Renal pelvis (tissue), 12 donors: Measurements from ENCODE around the gene ZMYM4. TPM values are rescaled to one million over a fixed set of nuclear protein-coding genes. Genes with fewer than 3 reads are reported as not detected.
"Not testable (repeated sequence)": the region's sequence is repeated elsewhere in the genome, so short reads cannot be mapped to it uniquely, and the experiment has no call there.

Experiments used
- DNase-seq: peaks from one replicate; pipeline ENCODE4 v3.0.0-alpha.2; 2013
- long read RNA-seq, 16 experiments: transcript quantifications; one replicate each; lab custom pipeline, GENCODE V29; 2026
- polyA plus RNA-seq, 3 donors: library from polyadenylated mRNA; unstranded; fragments of 120-200 nt; gene quantifications; one replicate each; pipeline ENCODE4 v1.2.1, GENCODE V29; 2013; ENCODE audit not compliant: insufficient read length in 3 of 3

ZMYM4 gene
- 10 to 100 TPM; 68.4 to 76.6 (median 74.2) TPM for polyA plus RNA-seq
- long read RNA-seq, donor 1, full-length matches to known transcripts = 1 of 8 reads
- long read RNA-seq, donor 1, partial matches to known transcripts = 7 of 8 reads
- long read RNA-seq, donor 1, other reads (novel, unspliced or antisense) = 0 of 8 reads
- long read RNA-seq, donor 2, full-length matches to known transcripts = 2 of 10 reads
- long read RNA-seq, donor 2, partial matches to known transcripts = 8 of 10 reads
- long read RNA-seq, donor 2, other reads (novel, unspliced or antisense) = 0 of 10 reads
- long read RNA-seq, donor 3, partial matches to known transcripts = 28 of 28 reads
- long read RNA-seq, donor 3, other reads (novel, unspliced or antisense) = 0 of 28 reads
- long read RNA-seq, donor 4, partial matches to known transcripts = 5 of 5 reads
- long read RNA-seq, donor 4, other reads (novel, unspliced or antisense) = 0 of 5 reads
- long read RNA-seq, donor 5 = 0 reads
- long read RNA-seq, donor 6, full-length matches to known transcripts = 3 of 11 reads
- long read RNA-seq, donor 6, partial matches to known transcripts = 8 of 11 reads
- long read RNA-seq, donor 6, other reads (novel, unspliced or antisense) = 0 of 11 reads
- long read RNA-seq, donor 7, partial matches to known transcripts = 27 of 27 reads
- long read RNA-seq, donor 7, other reads (novel, unspliced or antisense) = 0 of 27 reads
- long read RNA-seq, donor 8, partial matches to known transcripts = 5 of 5 reads
- long read RNA-seq, donor 8, other reads (novel, unspliced or antisense) = 0 of 5 reads
- long read RNA-seq, donor 9, partial matches to known transcripts = 90 of 90 reads
- long read RNA-seq, donor 9, other reads (novel, unspliced or antisense) = 0 of 90 reads
- long read RNA-seq, donor 10, partial matches to known transcripts = 17 of 19 reads
- long read RNA-seq, donor 10, other reads (novel, unspliced or antisense) = 0 of 19 reads
- long read RNA-seq, donor 11, partial matches to known transcripts = 16 of 17 reads
- long read RNA-seq, donor 11, other reads (novel, unspliced or antisense) = 0 of 17 reads
- long read RNA-seq, donor 12, full-length matches to known transcripts = 5 of 68 reads
- long read RNA-seq, donor 12, partial matches to known transcripts = 63 of 68 reads
- long read RNA-seq, donor 12, other reads (novel, unspliced or antisense) = 0 of 68 reads
- long read RNA-seq, donor 13, partial matches to known transcripts = 0 of 1 reads
- long read RNA-seq, donor 13, other reads (novel, unspliced or antisense) = 0 of 1 reads
- long read RNA-seq, donor 14 = 0 reads
- long read RNA-seq, donor 15, full-length matches to known transcripts = 4 of 35 reads
- long read RNA-seq, donor 15, partial matches to known transcripts = 31 of 35 reads
- long read RNA-seq, donor 15, other reads (novel, unspliced or antisense) = 0 of 35 reads
- long read RNA-seq, donor 16, partial matches to known transcripts = 17 of 17 reads
- long read RNA-seq, donor 16, other reads (novel, unspliced or antisense) = 0 of 17 reads

DNA sequence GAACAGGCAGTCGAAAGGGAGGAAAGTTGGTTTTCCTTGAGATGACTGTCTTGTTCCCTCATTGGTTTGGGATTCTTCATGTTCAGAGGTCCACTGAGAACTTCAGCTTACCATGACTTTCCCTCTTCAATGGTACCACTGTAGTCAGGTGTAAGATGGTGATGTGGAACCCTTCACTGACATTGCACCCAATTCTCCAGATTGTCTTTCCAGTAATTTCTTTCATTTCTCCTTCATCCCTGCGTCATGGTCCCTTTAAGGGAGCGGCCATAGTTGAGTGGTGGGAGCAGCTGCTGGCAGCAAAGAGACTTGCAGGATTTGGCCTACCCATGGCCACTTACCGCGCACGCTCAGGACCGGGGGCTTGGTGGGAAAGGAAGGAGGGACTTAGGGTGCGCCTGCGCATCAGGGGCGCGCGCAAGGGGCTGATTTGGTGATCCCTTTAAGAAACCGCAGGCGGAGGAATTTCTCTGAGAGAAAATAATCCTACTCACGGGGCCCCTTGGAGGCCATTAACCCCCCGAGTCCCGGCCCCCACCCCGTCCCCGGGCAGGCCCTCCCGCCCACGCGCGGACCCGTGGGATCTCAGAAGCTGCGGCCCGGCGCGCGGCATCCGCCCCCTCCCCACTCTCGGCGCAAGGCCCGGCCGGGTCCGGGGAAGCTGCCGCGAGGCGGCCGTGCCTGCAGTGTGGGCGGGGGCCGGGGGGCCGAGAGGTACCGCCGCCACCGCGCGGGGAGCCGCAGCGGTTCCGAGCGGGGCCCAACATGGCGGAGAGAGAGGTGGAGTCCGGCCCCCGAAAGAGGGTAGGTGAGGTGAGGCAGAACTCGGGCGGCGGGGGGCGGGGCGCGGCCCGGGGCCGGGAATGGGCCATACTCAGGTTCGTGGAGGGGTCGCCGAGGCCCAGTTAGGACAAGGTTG is at the start of gene ZMYM4:
Gene ZMYM4, plus strand, starts transcription at position 428 of the 919 bp plus-strand sequence. Its CDS starts 338 bp downstream, at position 766.
- DNase-seq = peak; percentile 97

DNA sequence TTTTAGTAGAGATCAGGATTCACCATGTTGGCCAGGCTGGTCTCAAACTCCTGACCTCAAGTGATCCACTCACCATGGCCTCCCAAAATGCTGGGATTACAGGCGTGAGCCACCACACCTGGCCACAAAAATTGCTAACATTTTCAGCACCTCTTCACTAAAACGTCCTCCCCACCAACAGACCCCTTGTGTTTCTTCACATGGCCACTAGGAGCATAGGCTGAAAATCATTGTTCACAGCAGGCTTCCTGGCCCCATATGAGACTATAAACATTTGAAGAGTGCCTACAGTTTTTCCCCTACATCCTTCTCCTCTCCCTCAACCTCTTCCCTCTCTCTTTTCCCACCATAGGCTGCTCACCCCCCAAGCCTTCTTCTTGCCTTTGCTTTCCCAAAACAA is 47.5 kb upstream of the ZMYM4 start:
- DNase-seq = no peak

DNA sequence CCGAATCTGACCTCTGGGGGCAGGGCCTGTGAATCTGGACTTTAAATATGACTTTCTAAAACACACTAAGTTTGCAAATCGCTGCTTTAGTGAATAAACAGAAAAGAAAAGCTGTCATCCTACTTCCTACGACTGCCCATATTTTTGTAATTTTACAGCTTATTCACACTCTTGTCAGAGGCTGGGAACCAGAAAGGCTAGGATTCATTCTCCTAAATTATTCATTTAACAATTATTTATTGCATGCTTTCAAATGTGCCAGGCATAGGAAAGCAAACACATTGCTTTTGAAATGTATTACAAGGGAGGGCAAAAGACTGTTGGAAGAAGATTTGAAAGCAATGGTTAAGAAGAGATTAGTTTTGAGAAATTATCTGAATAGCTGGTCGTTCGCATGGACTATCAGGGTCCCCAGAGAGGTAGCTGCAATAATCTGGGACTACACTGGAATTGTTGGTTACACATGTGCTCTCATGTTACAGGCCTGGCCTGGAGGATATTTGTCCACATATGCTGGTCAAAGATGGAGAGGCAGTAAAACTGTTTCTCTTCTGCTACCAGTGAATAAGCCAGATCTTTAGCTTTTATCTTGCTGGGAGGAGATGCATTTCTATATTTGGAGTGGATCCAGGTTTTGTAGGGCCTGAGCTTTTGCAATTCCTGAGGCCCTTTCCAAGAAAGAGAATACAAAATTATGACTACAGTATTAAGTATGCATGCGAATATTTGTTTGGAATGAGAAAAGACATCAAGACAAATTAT is 46.0 kb upstream of the ZMYM4 start:
- DNase-seq = no peak

GRCh38 chr1:35223084-35223630 is 45.4 kb upstream of the ZMYM4 start:
- DNase-seq = no peak

DNA sequence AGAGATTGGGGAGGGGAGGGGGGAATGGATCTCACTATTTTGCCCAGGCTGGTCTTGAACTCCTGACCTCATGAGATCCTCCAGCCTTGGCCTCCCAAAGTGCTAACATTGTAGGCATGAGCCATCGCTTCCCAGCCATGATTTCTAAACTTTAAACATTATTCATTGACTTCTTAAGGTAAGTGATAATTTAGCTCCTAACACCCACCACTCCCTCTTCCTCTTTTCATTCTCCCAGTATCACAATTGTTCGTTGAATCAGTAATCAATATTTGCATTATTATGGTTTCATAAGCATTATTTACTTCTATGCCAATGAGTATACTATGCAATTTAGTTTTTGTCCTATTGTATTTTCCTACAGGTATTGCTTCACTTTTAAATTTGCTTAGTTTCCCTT is 42.0 kb upstream of the ZMYM4 start:
- no peak for DNase-seq

GRCh38 chr1:35229587-35230360 is 38.7 kb upstream of the ZMYM4 start:
- DNase-seq = no peak

- DNase-seq = no peak
These were observed 37.2 kb upstream of the ZMYM4 start for GRCh38 chr1:35231287-35231686.

DNA sequence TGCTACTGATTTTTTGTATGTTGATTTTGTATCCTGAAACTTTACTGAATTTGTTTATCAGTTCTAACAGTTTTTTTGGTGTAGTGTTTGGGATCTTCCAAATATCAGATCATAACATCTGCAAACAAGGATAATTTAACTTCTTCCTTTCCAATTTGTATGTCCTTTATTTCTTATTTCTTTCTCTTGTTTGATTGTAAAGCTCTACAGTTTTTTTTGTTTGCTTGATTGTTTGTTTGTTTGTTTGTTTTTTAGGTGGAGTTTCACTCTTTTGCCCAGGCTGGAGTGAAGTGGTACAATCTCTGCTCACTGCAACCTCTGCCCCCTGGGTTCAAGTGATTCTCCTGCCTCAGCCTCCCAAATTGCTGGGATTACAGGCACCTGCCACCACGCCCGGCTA is 31.7 kb upstream of the ZMYM4 start:
- DNase-seq = not testable (repeated sequence)

GRCh38 chr1:35243691-35244090 is 24.8 kb upstream of the ZMYM4 start:
- no peak for DNase-seq

GRCh38 chr1:35247256-35247655 is 21.3 kb upstream of the ZMYM4 start:
- no peak for DNase-seq

DNA sequence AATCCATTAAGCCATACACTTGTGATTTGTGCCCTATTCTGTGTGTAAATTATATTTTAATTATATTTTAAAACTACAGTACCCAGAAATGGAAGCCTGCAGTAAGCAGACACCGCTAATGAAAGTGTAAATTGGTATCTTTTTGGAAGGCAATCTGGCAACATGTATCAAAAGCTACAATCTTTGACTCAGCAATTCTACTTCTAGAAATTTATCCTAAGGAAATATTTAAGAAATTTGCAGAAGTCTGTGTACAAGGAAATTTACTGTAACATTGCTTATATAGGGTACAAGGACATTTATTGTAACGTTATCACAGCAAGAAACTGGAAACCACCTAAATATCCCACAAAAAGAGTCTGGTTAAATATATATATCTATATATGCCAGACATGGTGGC is 14.6 kb upstream of the ZMYM4 start:
- no peak for DNase-seq

DNA sequence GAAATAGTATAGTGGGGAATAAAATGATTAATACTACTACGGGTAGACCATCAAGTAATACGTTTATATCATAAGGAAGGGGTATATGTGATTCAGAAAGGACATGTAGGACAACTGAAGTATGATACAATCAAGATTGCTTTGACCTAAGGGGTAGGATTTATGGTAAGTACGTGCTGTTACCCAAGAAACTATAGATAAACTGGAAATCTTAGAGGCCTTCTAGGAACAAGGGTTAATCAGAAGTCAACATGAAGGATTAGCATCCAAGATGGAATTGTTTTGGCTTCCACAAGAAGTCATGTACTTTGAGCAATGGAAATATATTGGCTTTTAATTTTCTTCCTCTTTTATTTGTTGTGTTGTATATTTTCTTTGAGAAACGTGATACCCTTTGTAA is 13.2 kb upstream of the ZMYM4 start:
- no peak for DNase-seq

DNA sequence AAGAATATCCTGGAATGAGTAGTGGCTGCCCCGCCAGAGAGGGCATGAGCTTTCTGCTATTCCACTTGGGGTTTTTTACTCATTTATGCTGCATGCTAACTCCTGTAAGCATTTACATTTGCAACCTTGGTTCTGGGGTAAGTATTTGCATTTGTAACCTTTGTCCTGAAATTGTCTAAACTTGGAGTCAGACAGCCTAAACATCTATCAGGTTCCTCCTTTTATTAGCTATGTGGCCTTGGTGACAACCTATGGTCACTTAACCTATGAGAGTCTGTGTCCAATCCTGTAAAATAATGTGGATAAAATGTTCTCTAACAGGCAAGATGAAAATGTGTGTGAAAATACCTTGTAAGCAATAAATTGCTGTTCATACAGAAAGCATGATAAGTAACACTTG is 8.9 kb upstream of the ZMYM4 start:
- no peak for DNase-seq

DNA sequence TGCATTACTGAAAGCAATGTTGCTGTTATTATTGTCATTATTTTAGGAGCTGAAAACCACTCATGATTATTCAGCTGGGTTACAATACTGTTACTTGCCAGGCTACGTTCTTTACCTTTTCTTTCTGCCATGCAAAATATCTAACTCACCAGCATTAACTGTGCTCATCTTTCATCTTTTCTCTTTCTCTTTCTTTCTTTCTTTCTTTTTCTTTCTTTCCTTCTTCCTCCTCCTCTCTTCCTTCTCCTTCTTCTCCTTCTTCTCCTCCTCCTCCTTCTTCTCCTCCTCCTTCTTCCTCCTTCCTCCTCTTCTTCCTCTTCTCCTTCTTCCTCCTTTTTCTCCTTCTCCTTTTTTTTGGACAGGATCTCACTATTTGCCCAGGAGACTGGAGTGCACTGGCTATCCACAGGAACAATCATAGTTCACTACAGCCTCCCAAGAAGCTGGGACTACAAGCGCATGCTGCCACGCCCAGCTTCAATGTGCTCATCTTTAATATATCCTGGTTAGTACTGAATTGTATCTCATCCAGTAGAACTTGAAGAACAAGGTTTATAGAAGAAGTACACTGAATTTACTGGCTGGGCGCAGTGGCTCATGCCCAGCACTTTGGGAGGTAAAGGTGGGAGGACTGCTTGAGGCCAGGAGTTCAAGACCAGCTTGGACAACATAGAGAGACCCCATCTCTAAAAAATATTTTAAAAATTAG is 6.9 kb upstream of the ZMYM4 start:
- DNase-seq = no peak

GRCh38 chr1:35264035-35264434 is 4.5 kb upstream of the ZMYM4 start:
- DNase-seq = peak; percentile 4

- peak; percentile 4 for DNase-seq
These were observed 3.6 kb upstream of the ZMYM4 start for GRCh38 chr1:35264871-35265270.

- no peak for DNase-seq
These were observed 2.2 kb upstream of the ZMYM4 start for GRCh38 chr1:35266306-35266705.
